GM21723 (cell line): ENCODE results near the gene MFAP2.

Experiments used
- ATAC-seq: cut with Tn5 transposase; IDR thresholded peaks from one replicate; pipeline ENCODE4 v1.9.1; 2021; ENCODE audit warnings: mild to moderate bottlenecking, moderate library complexity; ENCODE audit not compliant: unreplicated experiment

MFAP2 gene

GRCh38 chr1:16981269-16981849 lies 939 bp upstream of the MFAP2 start:
- ATAC-seq, result no peak

- ATAC-seq, result no peak
Observed at GRCh38 chr1:16979475-16980327, 719 bp downstream of the MFAP2 start.

DNA sequence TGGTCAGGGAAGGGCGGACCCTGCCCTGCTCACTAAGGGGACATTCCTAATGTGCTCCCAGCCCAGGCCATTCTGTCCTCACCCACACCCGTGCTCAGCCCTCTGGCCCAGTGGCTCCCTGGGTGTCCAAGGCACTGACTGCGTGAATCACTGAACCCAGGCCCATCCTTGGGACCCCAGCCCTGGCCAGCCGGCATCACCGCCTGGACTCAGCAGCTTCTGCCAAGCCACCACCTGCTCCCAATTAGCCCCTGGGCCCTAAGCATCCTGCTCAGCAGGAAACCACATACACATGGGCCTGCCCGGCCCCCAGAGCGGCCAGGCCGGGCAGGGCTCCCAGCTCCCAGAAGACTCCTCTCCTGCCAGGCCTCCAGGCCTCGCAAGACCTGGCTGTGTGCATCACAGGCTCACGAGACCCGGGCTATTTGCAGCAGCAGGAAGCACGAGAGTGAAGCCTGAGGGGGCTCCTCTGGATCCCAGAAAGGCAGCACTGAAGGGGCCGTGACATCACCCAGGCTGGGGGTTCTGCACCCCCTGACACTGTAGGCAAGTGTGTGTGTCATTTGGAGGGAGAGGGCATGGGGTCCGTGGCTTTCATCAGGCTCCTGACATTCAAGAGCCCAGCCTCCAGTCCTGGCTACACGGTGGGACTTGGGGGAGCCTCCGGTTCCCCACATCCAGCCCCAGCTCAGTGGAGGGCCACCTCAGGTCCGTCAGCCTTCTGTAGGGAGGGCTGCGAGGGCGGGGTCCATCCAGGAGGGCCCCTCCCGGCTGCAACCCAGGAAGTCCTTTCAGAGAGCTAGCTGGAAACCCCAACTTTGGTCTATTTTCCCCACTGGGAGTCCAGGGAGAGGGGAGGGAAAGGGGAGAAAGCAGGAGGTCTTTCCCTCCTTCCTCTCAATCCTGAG lies 1.6 kb downstream of the MFAP2 start:
- ATAC-seq, result no peak

DNA sequence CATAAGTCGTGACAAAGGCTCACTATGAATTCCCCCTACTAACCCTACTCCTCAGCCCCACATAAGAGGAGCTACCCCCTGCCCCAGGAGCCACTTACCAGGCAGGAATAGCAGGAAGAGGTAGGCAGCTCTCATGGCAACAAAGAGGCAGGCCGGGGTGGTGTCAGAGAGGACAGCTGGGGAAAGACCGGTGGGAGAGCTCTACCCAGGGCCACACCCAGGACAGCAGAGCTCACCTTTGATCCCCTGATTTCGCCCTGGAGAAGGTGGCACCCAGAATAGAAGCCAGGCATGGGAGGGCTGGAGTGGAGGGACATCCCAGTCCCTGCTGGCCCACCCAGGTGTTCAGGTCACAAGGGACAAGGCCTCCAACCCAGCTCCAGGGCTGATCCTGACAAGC lies 2.3 kb downstream of the MFAP2 start:
- no peak for ATAC-seq

DNA sequence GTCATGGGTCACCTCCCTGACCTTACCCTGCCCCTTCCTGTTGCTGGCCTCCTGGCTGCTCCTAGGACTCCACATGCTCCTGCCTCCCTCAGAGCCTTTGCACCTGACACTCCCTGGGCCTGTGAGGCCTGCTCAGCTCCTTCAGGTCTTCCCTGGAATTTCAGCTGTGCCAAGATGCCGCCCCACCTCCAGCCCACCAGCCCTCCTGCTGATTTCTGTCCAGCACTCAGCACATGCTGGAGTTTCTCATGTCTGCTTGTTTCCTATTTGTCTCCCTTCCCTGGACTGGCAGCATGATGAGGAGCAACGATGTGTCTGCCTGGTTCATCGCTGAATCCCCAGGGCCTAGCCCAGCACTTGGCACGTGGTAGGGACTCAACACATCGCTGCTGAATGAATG lies 3.0 kb downstream of the MFAP2 start:
- no peak for ATAC-seq

GRCh38 chr1:16976966-16977365 lies 3.5 kb downstream of the MFAP2 start:
- ATAC-seq, result no peak

- no peak for ATAC-seq
Observed at GRCh38 chr1:16975838-16976237, 4.6 kb downstream of the MFAP2 start.

DNA sequence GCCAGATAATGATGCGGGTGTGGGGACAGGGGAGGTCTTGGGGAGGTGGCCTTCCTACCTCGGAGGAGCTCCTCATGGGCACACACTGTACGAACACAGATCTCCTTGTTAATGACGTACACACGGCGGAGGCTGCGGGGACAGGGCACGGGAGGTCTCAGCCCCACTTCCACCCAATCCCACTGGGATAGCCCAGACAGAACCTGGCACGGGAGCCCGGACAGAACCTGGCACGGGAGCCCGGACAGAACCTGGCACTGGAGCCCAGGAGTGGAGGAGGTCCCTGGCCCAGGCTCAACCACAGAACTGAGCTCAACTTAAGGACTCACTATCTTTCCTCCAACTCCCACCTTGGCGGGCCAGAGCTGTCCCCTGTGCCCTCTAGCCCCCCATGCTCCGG lies 5.2 kb downstream of the MFAP2 start:
- no peak for ATAC-seq

- no peak for ATAC-seq
Observed at GRCh38 chr1:16973215-16973614, 7.2 kb downstream of the MFAP2 start.

DNA sequence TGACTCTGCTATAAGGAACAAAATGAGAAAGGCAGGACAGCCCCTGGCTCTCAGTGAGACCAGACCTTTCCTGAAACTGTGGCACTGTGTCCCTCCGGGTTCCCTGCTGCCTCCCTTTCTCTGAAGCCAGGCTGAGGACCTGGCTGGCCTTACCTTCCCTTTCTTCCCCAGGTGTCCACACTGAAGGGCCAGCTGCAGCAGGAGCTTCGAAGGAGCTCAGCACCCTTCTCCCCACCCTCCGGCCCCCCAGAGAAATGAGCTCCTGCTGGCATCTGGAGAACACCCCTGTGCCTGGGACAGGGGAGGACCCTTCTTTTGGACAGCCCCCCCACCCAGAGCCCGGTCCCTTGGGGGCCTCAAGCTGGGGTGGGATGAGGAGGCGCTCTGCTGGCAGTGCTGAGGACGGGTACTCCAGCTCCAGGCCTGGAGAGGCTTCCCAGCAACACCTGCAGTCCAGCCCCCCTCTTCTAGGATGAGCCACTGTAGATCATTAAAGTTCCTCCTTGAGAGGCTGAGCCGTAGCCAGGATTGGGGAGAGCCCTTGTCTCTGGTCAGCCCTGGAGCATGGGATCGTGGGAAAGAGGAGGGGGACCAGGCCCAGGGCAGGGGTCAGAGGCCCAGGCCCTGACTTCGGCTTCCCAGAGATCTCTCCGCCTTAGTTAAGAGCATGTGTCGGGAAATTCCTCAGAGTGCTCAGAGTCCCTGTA lies 8.1 kb downstream of the MFAP2 start:
- ATAC-seq, result no peak

DNA sequence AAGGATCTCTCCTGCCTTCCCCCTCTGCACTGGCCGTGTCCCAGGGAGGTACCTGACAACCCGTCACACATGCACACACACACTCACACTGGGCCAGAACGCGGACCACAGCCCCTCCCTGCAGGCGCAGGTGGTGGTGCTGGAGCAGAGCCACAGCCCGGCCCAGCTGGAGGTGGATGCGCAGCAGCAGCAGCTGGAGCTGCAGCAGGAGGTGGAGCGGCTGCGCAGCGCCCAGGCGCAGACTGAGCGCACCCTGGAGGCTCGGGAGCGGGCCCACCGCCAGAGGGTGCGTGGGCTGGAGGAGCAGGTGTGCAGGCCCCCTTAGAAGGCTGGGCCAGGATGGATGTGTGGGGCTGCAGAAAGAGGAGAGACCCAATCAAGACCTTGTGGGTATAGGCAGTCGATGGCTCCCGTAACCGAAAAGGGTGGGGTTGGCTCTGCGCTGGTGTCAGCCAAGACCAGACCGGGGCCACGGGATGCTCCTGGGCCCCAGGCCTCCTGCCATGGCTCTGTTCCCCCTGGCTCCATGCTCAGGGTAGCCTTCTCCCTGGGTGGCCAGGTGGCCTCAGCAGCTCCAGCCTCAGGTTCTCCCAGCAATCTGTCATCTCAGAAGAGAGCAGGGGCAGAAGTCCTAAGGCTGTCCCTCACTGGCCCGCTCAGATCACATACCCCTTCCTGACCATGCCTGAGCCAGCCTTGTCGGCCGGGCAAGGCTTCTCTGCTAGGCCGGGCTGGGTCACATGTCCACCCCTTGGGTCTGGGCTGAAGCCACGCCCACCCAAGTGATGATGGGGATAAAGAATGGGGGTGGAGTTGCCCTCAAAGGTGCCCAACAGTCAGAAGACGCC lies 8.9 kb downstream of the MFAP2 start:
- no peak for ATAC-seq

- ATAC-seq, result no peak
Observed at GRCh38 chr1:16970132-16970910, 10.1 kb downstream of the MFAP2 start.

- ATAC-seq, result no peak
Observed at GRCh38 chr1:16969651-16970050, 10.8 kb downstream of the MFAP2 start.

- no peak for ATAC-seq
Observed at GRCh38 chr1:16969057-16969611, 11.3 kb downstream of the MFAP2 start.

DNA sequence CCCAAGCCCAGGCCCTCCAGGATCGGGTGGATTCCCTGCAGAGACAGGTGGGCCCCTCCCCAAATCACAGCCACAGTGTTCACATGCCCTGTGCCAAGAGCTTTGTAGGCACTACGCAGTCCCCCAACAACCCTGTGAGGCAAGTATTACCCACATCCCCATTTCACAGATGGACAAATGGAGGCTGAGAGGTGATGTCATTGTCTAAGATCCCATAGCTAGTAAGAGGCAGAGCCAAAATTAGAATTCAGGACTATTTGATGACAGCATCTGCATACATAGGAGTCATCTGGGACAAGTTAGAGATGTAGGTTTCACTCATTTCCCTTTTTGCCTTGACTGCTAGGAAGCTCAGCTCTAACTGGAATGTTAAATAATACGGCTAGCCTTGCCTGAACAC lies 12.0 kb downstream of the MFAP2 start:
- no peak for ATAC-seq

GRCh38 chr1:16967962-16968361 lies 12.5 kb downstream of the MFAP2 start:
- no peak for ATAC-seq

DNA sequence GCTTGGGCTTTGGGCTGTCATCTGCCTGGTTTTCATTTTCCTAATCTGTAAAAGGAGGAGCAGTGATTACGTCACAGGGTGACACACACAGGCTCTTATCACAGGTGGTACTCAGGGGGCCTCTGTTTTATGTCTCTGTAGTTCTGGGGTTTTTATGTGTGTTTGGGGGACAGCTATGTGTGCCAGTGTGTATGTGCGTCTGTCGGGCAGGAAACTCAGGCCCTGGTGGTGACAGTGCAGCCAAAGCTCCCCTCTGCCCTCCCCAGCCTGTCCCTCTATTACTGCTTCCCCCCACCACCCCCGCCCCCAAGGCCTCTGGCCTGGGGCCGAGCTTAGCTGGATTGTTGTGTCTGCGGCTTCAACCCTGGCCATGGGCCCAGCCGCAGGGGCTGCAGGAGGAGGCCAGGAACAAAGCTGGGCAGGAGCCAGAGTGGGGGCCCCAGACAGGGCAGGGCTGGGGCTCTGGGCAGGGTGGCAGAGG lies 13.3 kb downstream of the MFAP2 start:
- ATAC-seq, result no peak

- no peak for ATAC-seq
Observed at GRCh38 chr1:16966282-16966681, 14.1 kb downstream of the MFAP2 start.
